K562 (cell line): ENCODE measurements around the gene ZER1. TPM values are rescaled to one million over a fixed set of nuclear protein-coding genes. Genes with fewer than 3 reads are reported as not detected.
A peak's percentile ranks its signal among the peaks of the same experiment; 100 is the strongest.

Source experiments
- ARID3A ChIP-seq: IDR thresholded peaks from 2 replicates; pipeline ENCODE4 v1.6.1; 2012; ENCODE audit warnings: low read depth, low read length, improper control_type of control experiment, borderline replicate concordance
- E2F5 ChIP-seq: sonication (generic); formaldehyde crosslinking; IDR thresholded peaks from 2 replicates; pipeline ENCODE4 v1.8.0; 2022; ENCODE audit warnings: mild to moderate bottlenecking, missing genetic modification reagents
- ELF1 ChIP-seq: fragments of 200-800 bp; sonication (Bioruptor generic); IDR thresholded peaks from 2 replicates; pipeline ENCODE4 v1.6.1; 2016; ENCODE audit warnings: missing genetic modification characterization, missing compliant biosample characterization
- GTF2F1 ChIP-seq: IDR thresholded peaks from 2 replicates; pipeline ENCODE4 v1.6.1; 2011; ENCODE audit warnings: low read depth, low read length, improper control_type of control experiment
- MEIS2 ChIP-seq: fragments of 450-650 bp; IDR thresholded peaks from 2 replicates; pipeline ENCODE4 v1.6.1; 2014; ENCODE audit warnings: mild to moderate bottlenecking; ENCODE audit not compliant: partially characterized antibody
- SIX5 ChIP-seq, 2 experiments: IDR thresholded peaks; 2 replicates each; pipeline ENCODE4 v1.6.1; 2011; ENCODE audit warnings: low read length in 2 of 2, borderline replicate concordance in 1 of 2, low read depth in 1 of 2, mild to moderate bottlenecking in 1 of 2, moderate library complexity in 1 of 2; ENCODE audit not compliant: insufficient read depth in 1 of 2
- TAF7 ChIP-seq: fragments of 450-650 bp; IDR thresholded peaks from 2 replicates; pipeline ENCODE4 v1.6.1; 2016; ENCODE audit warnings: missing genetic modification characterization, missing compliant biosample characterization
- ZNF316 ChIP-seq: fragments of 450-650 bp; IDR thresholded peaks from 2 replicates; pipeline ENCODE4 v1.6.1; 2016
- polyA plus RNA-seq, 8 experiments: library from polyadenylated mRNA; depleted of rRNA in 4 of 8; stranded (reverse) in 5 of 8; unstranded in 3 of 8; fragments of >200 nt; fragmentation: Nextera tagmentation in 2 of 8; fragmentation: Illumina TruSeq in 1 of 8; extraction: Ambion mirVana in 2 of 8; extraction: Trizol in 1 of 8; gene quantifications; 2 replicates each; pipeline versions ENCODE4 v1.2.1 to v1.2.3, GENCODE V29; 2011 to 2014; ENCODE audit warnings: inconsistent platforms in 1 of 8, missing spikeins in 1 of 8
- total RNA-seq, 7 experiments: library from RNA; depleted of rRNA in 6 of 7; stranded (reverse); fragments of >200 nt in 6 of 7; fragmentation: Illumina TruSeq in 2 of 7; extraction: Trizol in 2 of 7; gene quantifications; 2 replicates each; pipeline versions ENCODE4 v1.2.1 to v1.2.3, GENCODE V29; 2011 to 2021; ENCODE audit warnings: low replicate concordance in 1 of 7
- TF ChIP-seq, protein P1 (sequence below): fragments of 450-650 bp; IDR thresholded peaks from 2 replicates; pipeline ENCODE4 v1.6.1; 2016; ENCODE audit warnings: low read depth
- TF ChIP-seq, protein P2 (sequence below): sonication (generic); formaldehyde crosslinking; IDR thresholded peaks from 2 replicates; pipeline ENCODE4 v1.8.0; 2022; ENCODE audit warnings: mild to moderate bottlenecking, missing genetic modification reagents

The ZER1 gene
- total and polyA plus RNA-seq, 9 of the 15 experiments (the other 6 are each of a cell fraction or from before 2014, with no cell fraction given) = 0.07 to 10.7 (median 6.2) TPM

- TF ChIP-seq, protein P1, sequence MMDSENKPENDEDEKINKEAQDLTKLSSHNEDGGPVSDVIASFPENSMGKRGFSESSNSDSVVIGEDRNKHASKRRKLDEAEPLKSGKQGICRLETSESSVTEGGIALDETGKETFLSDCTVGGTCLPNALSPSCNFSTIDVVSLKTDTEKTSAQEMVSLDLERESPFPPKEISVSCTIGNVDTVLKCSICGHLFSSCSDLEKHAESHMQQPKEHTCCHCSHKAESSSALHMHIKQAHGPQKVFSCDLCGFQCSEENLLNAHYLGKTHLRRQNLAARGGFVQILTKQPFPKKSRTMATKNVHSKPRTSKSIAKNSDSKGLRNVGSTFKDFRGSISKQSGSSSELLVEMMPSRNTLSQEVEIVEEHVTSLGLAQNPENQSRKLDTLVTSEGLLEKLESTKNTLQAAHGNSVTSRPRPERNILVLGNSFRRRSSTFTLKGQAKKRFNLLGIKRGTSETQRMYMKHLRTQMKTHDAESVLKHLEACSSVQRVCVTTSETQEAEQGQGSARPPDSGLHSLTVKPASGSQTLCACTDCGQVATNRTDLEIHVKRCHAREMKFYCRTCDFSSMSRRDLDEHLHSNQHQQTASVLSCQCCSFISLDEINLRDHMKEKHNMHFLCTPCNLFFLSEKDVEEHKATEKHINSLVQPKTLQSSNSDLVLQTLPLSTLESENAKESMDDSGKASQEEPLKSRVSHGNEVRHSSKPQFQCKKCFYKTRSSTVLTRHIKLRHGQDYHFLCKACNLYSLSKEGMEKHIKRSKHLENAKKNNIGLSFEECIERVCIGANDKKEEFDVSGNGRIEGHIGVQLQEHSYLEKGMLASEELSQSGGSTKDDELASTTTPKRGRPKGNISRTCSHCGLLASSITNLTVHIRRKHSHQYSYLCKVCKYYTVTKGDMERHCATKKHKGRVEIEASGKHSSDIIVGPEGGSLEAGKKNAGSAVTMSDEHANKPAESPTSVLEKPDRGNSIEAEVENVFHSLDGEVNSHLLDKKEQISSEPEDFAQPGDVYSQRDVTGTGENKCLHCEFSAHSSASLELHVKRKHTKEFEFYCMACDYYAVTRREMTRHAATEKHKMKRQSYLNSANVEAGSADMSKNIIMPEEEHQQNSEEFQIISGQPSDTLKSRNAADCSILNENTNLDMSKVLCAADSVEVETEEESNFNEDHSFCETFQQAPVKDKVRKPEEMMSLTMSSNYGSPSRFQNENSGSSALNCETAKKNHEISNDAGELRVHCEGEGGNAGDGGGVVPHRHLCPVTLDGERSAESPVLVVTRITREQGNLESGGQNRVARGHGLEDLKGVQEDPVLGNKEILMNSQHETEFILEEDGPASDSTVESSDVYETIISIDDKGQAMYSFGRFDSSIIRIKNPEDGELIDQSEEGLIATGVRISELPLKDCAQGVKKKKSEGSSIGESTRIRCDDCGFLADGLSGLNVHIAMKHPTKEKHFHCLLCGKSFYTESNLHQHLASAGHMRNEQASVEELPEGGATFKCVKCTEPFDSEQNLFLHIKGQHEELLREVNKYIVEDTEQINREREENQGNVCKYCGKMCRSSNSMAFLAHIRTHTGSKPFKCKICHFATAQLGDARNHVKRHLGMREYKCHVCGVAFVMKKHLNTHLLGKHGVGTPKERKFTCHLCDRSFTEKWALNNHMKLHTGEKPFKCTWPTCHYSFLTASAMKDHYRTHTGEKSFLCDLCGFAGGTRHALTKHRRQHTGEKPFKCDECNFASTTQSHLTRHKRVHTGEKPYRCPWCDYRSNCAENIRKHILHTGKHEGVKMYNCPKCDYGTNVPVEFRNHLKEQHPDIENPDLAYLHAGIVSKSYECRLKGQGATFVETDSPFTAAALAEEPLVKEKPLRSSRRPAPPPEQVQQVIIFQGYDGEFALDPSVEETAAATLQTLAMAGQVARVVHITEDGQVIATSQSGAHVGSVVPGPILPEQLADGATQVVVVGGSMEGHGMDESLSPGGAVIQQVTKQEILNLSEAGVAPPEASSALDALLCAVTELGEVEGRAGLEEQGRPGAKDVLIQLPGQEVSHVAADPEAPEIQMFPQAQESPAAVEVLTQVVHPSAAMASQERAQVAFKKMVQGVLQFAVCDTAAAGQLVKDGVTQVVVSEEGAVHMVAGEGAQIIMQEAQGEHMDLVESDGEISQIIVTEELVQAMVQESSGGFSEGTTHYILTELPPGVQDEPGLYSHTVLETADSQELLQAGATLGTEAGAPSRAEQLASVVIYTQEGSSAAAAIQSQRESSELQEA = no peak
- TF ChIP-seq GTF2F1 = no peak
- TF ChIP-seq ARID3A = no peak
- no peak for TF ChIP-seq E2F5
- no peak for TF ChIP-seq TAF7 (tag)
- TF ChIP-seq SIX5 (IDR thresholded peaks at IDR 0.05; ENCODE audit: borderline replicate concordance in 1 of 2, insufficient read depth in 1 of 2, low read depth in 1 of 2, low read length in 2 of 2) = no peak
- TF ChIP-seq, protein P2, sequence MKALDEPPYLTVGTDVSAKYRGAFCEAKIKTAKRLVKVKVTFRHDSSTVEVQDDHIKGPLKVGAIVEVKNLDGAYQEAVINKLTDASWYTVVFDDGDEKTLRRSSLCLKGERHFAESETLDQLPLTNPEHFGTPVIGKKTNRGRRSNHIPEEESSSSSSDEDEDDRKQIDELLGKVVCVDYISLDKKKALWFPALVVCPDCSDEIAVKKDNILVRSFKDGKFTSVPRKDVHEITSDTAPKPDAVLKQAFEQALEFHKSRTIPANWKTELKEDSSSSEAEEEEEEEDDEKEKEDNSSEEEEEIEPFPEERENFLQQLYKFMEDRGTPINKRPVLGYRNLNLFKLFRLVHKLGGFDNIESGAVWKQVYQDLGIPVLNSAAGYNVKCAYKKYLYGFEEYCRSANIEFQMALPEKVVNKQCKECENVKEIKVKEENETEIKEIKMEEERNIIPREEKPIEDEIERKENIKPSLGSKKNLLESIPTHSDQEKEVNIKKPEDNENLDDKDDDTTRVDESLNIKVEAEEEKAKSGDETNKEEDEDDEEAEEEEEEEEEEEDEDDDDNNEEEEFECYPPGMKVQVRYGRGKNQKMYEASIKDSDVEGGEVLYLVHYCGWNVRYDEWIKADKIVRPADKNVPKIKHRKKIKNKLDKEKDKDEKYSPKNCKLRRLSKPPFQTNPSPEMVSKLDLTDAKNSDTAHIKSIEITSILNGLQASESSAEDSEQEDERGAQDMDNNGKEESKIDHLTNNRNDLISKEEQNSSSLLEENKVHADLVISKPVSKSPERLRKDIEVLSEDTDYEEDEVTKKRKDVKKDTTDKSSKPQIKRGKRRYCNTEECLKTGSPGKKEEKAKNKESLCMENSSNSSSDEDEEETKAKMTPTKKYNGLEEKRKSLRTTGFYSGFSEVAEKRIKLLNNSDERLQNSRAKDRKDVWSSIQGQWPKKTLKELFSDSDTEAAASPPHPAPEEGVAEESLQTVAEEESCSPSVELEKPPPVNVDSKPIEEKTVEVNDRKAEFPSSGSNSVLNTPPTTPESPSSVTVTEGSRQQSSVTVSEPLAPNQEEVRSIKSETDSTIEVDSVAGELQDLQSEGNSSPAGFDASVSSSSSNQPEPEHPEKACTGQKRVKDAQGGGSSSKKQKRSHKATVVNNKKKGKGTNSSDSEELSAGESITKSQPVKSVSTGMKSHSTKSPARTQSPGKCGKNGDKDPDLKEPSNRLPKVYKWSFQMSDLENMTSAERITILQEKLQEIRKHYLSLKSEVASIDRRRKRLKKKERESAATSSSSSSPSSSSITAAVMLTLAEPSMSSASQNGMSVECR (CRISPR knock-in tag) = no peak
- no peak for TF ChIP-seq MEIS2
- peak; percentile 76 for TF ChIP-seq ZNF316
- no peak for TF ChIP-seq ELF1 (tag)
These were observed 8.9 kb downstream of the ZER1 start (continued) for GRCh38 chr9:128762671-128763449.
